ENCODE measurements around the gene BTG1. TPM values are rescaled to one million over a fixed set of nuclear protein-coding genes. Genes with fewer than 3 reads are reported as not detected.

BTG1 gene
- total and polyA plus RNA-seq, 2 of the 4 experiments (the other 2 are of a cell fraction): 3.8 to 33.5 TPM

DNA sequence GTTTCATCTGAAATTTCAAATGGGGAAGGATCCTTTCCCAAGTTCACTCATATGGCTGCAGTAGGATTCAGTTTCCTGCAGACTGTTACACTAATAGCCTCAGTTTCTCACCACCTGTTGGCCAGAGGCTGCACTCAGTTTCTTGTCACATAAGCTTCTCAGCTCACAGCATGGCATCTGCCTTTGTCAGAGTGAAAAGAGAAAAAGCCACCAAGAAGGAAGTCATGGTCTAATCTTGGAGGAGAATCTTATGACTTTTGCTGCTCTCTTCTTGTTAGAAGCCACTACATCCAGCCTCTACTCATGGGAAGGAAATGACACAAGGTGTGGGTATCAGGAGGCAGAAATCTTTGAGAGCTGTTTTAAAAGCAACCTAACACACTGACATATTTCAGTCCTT lies 39.4 kb upstream of the BTG1 start:
- H4K20me1 ChIP-seq (ENCODE audit: insufficient read depth, low read length): no peaks in the 10 kb centered on the region
- no peak overlapping the region for H4K8ac ChIP-seq (ENCODE audit: low read depth in 2 of 2, low read length in 2 of 2)
- in situ Hi-C loops (cut with MboI; ENCODE audit: low sequenced_read_pairs): no loop called here
- no peaks in the 10 kb centered on the region for H3K36me3 ChIP-seq (ENCODE audit: control insufficient read depth, insufficient read depth, low read length)
- ATAC-seq (ENCODE audit: low read depth): no peak
- H3K4me2 ChIP-seq (ENCODE audit: low read depth, low read length): no peak overlapping the region
- no peak overlapping the region for H4K5ac ChIP-seq (ENCODE audit: low read depth, low read length)
- intact Hi-C loops (cut with micrococcal nuclease): no loop called here
- H2BK20ac ChIP-seq (ENCODE audit: low read depth, low read length): no peak overlapping the region
- peaks cover 3% of the 10 kb centered on the region for H3K9me3 ChIP-seq (ENCODE audit: control insufficient read depth, insufficient read depth, low read length)
- BruUV-seq (replicated peaks): no TSS peak
- no peak overlapping the region for H3K4ac ChIP-seq (ENCODE audit: low read depth, low read length)
- no peak overlapping the region for H2BK15ac ChIP-seq (ENCODE audit: low read depth, low read length)
- TF ChIP-seq FOS (IDR thresholded peaks at IDR 0.05; ENCODE audit: low read depth, low read length): no peak
- TF ChIP-seq MXI1 (IDR thresholded peaks at IDR 0.05; ENCODE audit: borderline replicate concordance, low read depth, low read length): no peak
- no peak for TF ChIP-seq CHD1 (IDR thresholded peaks at IDR 0.05; ENCODE audit: low read depth, low read length)
- no peak for TF ChIP-seq BHLHE40 (IDR thresholded peaks at IDR 0.05; ENCODE audit: low read depth, low read length)
- no peak for TF ChIP-seq MAZ (IDR thresholded peaks at IDR 0.05; ENCODE audit: borderline replicate concordance, low read depth, low read length)
- TF ChIP-seq RCOR1 (IDR thresholded peaks at IDR 0.05; ENCODE audit: insufficient replicate concordance, low read length): no peak
- TF ChIP-seq, protein P1, sequence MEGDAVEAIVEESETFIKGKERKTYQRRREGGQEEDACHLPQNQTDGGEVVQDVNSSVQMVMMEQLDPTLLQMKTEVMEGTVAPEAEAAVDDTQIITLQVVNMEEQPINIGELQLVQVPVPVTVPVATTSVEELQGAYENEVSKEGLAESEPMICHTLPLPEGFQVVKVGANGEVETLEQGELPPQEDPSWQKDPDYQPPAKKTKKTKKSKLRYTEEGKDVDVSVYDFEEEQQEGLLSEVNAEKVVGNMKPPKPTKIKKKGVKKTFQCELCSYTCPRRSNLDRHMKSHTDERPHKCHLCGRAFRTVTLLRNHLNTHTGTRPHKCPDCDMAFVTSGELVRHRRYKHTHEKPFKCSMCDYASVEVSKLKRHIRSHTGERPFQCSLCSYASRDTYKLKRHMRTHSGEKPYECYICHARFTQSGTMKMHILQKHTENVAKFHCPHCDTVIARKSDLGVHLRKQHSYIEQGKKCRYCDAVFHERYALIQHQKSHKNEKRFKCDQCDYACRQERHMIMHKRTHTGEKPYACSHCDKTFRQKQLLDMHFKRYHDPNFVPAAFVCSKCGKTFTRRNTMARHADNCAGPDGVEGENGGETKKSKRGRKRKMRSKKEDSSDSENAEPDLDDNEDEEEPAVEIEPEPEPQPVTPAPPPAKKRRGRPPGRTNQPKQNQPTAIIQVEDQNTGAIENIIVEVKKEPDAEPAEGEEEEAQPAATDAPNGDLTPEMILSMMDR (conservative IDR thresholded peaks at IDR 0.05; ENCODE audit: low read depth, low read length): no peak
- no peak for TF ChIP-seq NFE2L2 (IDR thresholded peaks at IDR 0.05; ENCODE audit: low read depth, low read length)
- TF ChIP-seq RFX5 (IDR thresholded peaks at IDR 0.05; ENCODE audit: low read depth, low read length): no peak
- TF ChIP-seq, protein P2, sequence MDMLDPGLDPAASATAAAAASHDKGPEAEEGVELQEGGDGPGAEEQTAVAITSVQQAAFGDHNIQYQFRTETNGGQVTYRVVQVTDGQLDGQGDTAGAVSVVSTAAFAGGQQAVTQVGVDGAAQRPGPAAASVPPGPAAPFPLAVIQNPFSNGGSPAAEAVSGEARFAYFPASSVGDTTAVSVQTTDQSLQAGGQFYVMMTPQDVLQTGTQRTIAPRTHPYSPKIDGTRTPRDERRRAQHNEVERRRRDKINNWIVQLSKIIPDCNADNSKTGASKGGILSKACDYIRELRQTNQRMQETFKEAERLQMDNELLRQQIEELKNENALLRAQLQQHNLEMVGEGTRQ (IDR thresholded peaks at IDR 0.05; ENCODE audit: low read depth, low read length): no peak
- no peak for TF ChIP-seq SMC3 (IDR thresholded peaks at IDR 0.05; ENCODE audit: low read depth, low read length)
- TF ChIP-seq RAD21 (IDR thresholded peaks at IDR 0.05; ENCODE audit: low read length): no peak
- no peak for TF ChIP-seq MAFK (IDR thresholded peaks at IDR 0.05; ENCODE audit: low read depth, low read length)
- TF ChIP-seq CEBPB (IDR thresholded peaks at IDR 0.05; ENCODE audit: low read depth, low read length): no peak
- TF ChIP-seq, protein P3, sequence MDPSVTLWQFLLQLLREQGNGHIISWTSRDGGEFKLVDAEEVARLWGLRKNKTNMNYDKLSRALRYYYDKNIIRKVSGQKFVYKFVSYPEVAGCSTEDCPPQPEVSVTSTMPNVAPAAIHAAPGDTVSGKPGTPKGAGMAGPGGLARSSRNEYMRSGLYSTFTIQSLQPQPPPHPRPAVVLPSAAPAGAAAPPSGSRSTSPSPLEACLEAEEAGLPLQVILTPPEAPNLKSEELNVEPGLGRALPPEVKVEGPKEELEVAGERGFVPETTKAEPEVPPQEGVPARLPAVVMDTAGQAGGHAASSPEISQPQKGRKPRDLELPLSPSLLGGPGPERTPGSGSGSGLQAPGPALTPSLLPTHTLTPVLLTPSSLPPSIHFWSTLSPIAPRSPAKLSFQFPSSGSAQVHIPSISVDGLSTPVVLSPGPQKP (IDR thresholded peaks at IDR 0.05; ENCODE audit: borderline replicate concordance, low read depth, low read length): no peak
- no peak for TF ChIP-seq POLR2A (IDR thresholded peaks at IDR 0.05; ENCODE audit: low read depth, low read length)
- no peak overlapping the region for H2AK5ac ChIP-seq (ENCODE audit: low read depth, low read length)
- H2BK5ac ChIP-seq (ENCODE audit: low read depth, low read length, poor library complexity, severe bottlenecking): no peak overlapping the region
- H3K14ac ChIP-seq (replicated peaks; ENCODE audit: low read depth, low read length): no peak overlapping the region
- H2AK9ac ChIP-seq (replicated peaks; ENCODE audit: low read depth, low read length, poor library complexity): no peak overlapping the region
- H3K56ac ChIP-seq (ENCODE audit: extremely low read depth, insufficient read depth, low read length): no peak overlapping the region
- H4K91ac ChIP-seq (ENCODE audit: insufficient read depth, low read depth, low read length): no peak overlapping the region
- H2BK120ac ChIP-seq (ENCODE audit: low read depth, low read length): no peak overlapping the region
- CTCF ChIA-PET: no interaction called here
- no peak overlapping the region for H3K18ac ChIP-seq (ENCODE audit: low read depth, low read length)
- H2AFZ ChIP-seq (replicated peaks; ENCODE audit: low read length, poor library complexity): no peak overlapping the region
- no peak overlapping the region for H3K9ac ChIP-seq (ENCODE audit: low read depth, low read length)
- POLR2A ChIA-PET (ENCODE audit: unreplicated experiment): no interaction called here
- H3K27ac ChIP-seq (ENCODE audit: insufficient read depth, low read length): no peak overlapping the region
- H3K4me1 ChIP-seq (ENCODE audit: control insufficient read depth, insufficient read depth, low read length): no peaks in the 10 kb centered on the region
- no peaks in the 10 kb centered on the region; the same call in none of the 2 replicates for H3K27me3 ChIP-seq (ENCODE audit: control insufficient read depth, insufficient read depth, low read length)
- DNase-seq: no peak
- H3K23ac ChIP-seq (ENCODE audit: low read depth, low read length): no peak overlapping the region
- dilution Hi-C loops (cut with HindIII; ENCODE audit: low sequenced_read_pairs, unreplicated experiment): no loop called here
- H3K79me1 ChIP-seq (ENCODE audit: low read depth in 1 of 2, low read length in 2 of 2): no peaks in the 10 kb centered on the region
- no peaks in the 10 kb centered on the region for H3K9me1 ChIP-seq (ENCODE audit: insufficient read depth, low read length)
- no peak overlapping the region for H3K4me3 ChIP-seq (ENCODE audit: insufficient read depth, low read depth, low read length)
